GM12873 (cell line): ENCODE data around the gene SMARCD3.

Experiments used
- CTCF ChIP-seq: IDR thresholded peaks from 2 replicates; pipeline ENCODE4 v1.5.1; 2012; ENCODE audit warnings: low read depth, mild to moderate bottlenecking, moderate library complexity, low read length, control low read depth; ENCODE audit not compliant: insufficient read depth; ENCODE audit errors: missing control alignments

SMARCD3 gene

GRCh38 chr7:151210087-151210854 lies 38.2 kb downstream of the SMARCD3 start, which contains the start of gene H2BK1:
Gene H2BK1, minus strand, starts transcription at chr7:151210488. Its CDS starts 170 bp downstream, at chr7:151210318.
- TF ChIP-seq CTCF: no peak

GRCh38 chr7:151209588-151209987 lies 38.9 kb downstream of the SMARCD3 start:
- no peak for TF ChIP-seq CTCF

GRCh38 chr7:151208253-151208862 lies 40.1 kb downstream of the SMARCD3 start:
- no peak for TF ChIP-seq CTCF

GRCh38 chr7:151207804-151208203 lies 40.7 kb downstream of the SMARCD3 start:
- no peak for TF ChIP-seq CTCF

GRCh38 chr7:151207315-151207714 lies 41.2 kb downstream of the SMARCD3 start:
- no peak for TF ChIP-seq CTCF

- TF ChIP-seq CTCF: no peak
Measured at GRCh38 chr7:151206914-151207313, 41.6 kb downstream of the SMARCD3 start.

- TF ChIP-seq CTCF: no peak
Measured at GRCh38 chr7:151205730-151206129, 42.8 kb downstream of the SMARCD3 start.
